HG03457 (cell line): ENCODE measurements around the gene FOXI1.

ENCODE experiments used
- ATAC-seq: cut with Tn5 transposase; IDR thresholded peaks from one replicate; pipeline ENCODE4 v1.9.1; 2021; ENCODE audit warnings: moderate number of reproducible peaks; ENCODE audit not compliant: unreplicated experiment

Gene FOXI1

GRCh38 chr5:170105642-170106611 is at the start of gene FOXI1:
FOXI1 (plus strand) TSS chr5:170105897; CDS start chr5:170105958, 61 bp downstream.
- ATAC-seq: no peak

GRCh38 chr5:170056561-170057267 is 49.0 kb upstream of the FOXI1 start:
- ATAC-seq: no peak

- no peak for ATAC-seq
Measured at GRCh38 chr5:170057311-170057710, 48.4 kb upstream of the FOXI1 start.

GRCh38 chr5:170059221-170059620 is 46.5 kb upstream of the FOXI1 start:
- no peak for ATAC-seq

- ATAC-seq: no peak
Measured at GRCh38 chr5:170067152-170067551, 38.5 kb upstream of the FOXI1 start.

GRCh38 chr5:170067574-170068170 is 38.0 kb upstream of the FOXI1 start:
- no peak for ATAC-seq

GRCh38 chr5:170069512-170069911 is 36.2 kb upstream of the FOXI1 start:
- no peak for ATAC-seq

GRCh38 chr5:170070556-170071412 is 34.9 kb upstream of the FOXI1 start:
- no peak for ATAC-seq

- no peak for ATAC-seq
Measured at GRCh38 chr5:170071748-170072147, 33.9 kb upstream of the FOXI1 start.

GRCh38 chr5:170075696-170076095 is 30.0 kb upstream of the FOXI1 start:
- no peak for ATAC-seq

GRCh38 chr5:170076211-170076610 is 29.5 kb upstream of the FOXI1 start:
- ATAC-seq: no peak

- ATAC-seq: no peak
Measured at GRCh38 chr5:170076739-170077138, 29.0 kb upstream of the FOXI1 start.

GRCh38 chr5:170077526-170077925 is 28.2 kb upstream of the FOXI1 start:
- no peak for ATAC-seq

- ATAC-seq: no peak
Measured at GRCh38 chr5:170078458-170078857, 27.2 kb upstream of the FOXI1 start.

GRCh38 chr5:170078931-170079330 is 26.8 kb upstream of the FOXI1 start:
- ATAC-seq: no peak

- ATAC-seq: no peak
Measured at GRCh38 chr5:170080217-170080616, 25.5 kb upstream of the FOXI1 start.

GRCh38 chr5:170080786-170081445 is 24.8 kb upstream of the FOXI1 start:
- no peak for ATAC-seq

GRCh38 chr5:170081616-170082015 is 24.1 kb upstream of the FOXI1 start:
- ATAC-seq: no peak

GRCh38 chr5:170082701-170083100 is 23.0 kb upstream of the FOXI1 start:
- no peak for ATAC-seq

- no peak for ATAC-seq
Measured at GRCh38 chr5:170087168-170087817, 18.4 kb upstream of the FOXI1 start.
